Cardiac muscle cell (in vitro differentiated cells and primary cell): ENCODE measurements around the gene CDKL1. TPM values are rescaled to one million over a fixed set of nuclear protein-coding genes. Genes with fewer than 3 reads are reported as not detected.

Source experiments
- DNase-seq, 2 donors: peaks; one replicate each; pipeline versions ENCODE4 v3.0.0 to v3.0.0-alpha.2; 2010 to 2017; ENCODE audit warnings: low read depth in 1 of 2, low spot score in 1 of 2
- H3K27ac ChIP-seq: fragments of 200-600 bp; sonication (generic); 2 replicates; pipeline ENCODE4 v1.5.1; 2016
- H3K27me3 ChIP-seq: fragments of 200-600 bp; sonication (generic); 2 replicates; pipeline ENCODE4 v1.6.0; 2016; ENCODE audit warnings: control low read depth
- H3K36me3 ChIP-seq: fragments of 200-600 bp; sonication (generic); 2 replicates; pipeline ENCODE4 v1.5.1; 2016; ENCODE audit warnings: control low read depth
- H3K4me1 ChIP-seq: fragments of 200-600 bp; sonication (generic); 2 replicates; pipeline ENCODE4 v1.8.1; 2017; ENCODE audit warnings: low read depth, mild to moderate bottlenecking, mixed run types
- H3K4me3 ChIP-seq: fragments of 200-600 bp; sonication (generic); 2 replicates; pipeline ENCODE4 v1.5.1; 2016; ENCODE audit warnings: mild to moderate bottlenecking
- H3K9me3 ChIP-seq: fragments of 200-600 bp; sonication (generic); 2 replicates; pipeline ENCODE4 v1.5.1; 2017; ENCODE audit warnings: low read depth, mild to moderate bottlenecking, control low read depth
- polyA plus RNA-seq: library from polyadenylated mRNA; unstranded; fragments of >200 nt; fragmentation: Nextera tagmentation; extraction: Ambion mirVana; gene quantifications from 2 replicates; pipeline ENCODE4 v1.2.1, GENCODE V29; 2016
- total RNA-seq: library from RNA; depleted of rRNA; stranded (reverse); fragments of >200 nt; gene quantifications from 2 replicates; pipeline ENCODE4 v1.2.3, GENCODE V29; 2016
- TF ChIP-seq, protein P1 (sequence below): IDR thresholded peaks from 2 replicates; pipeline ENCODE4 v1.5.1; 2012; ENCODE audit warnings: low read depth, mild to moderate bottlenecking, low read length

CDKL1 gene
- total and polyA plus RNA-seq, 2 experiments from 2014 or later, result 0.17 to 1.0 TPM

DNA sequence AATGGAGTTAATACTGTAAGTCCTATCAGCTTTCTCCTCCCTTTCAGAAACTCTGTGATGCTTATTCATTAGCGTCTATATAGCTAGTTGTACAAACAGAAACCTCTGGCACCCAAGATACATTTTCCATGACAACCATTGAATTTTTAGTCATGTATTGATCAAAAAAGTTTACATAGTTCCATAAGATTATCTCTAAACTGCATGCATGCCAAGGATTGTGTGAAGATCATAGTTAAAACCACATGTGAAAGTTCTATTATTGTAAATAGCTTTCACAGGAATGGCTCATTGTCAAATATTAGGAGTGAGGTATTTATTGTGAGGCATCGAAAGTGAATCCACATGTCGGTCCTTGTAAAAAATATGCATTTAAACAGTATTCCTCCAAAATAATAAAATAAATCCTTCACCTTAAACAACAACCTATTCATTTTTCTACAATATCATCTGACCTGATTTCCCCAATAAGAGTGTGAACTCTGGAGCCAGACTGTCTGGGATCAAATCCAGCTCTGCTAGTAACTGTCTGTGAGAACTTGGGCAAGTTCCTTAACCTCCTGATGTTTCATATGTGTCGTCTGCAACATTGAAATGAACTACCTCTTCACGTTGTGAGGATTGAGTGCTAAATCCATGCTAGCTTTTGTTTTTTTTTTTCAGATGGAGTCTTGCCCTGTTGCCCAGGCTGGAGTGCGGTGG, 10.6 kb upstream of the CDKL1 start:
- DNase-seq, result peak in 1 of 2 donors; percentile 54
- H3K27ac ChIP-seq, result no peak overlapping the region

DNA sequence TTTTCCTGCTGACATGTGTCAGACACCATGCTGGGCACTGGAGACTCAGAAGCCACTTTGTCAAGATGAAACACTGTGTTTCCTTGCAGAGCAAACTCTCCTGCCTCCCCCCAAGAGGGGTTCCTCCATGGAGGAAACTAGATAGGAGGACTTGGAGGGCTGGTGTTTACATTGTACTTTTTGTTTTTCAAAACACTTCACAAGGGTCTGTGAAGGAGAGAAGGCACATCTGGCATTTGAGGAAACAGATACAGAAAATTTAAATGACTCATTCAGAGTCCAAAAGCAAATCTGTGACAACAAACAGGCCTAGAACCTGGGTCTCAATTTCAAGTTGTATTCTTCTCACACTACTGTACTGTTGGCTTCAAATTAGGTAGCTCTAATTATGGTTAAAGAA, 6.7 kb upstream of the CDKL1 start:
- Histone ChIP-seq H3K9me3 (no peaks in the 10 kb centered on the region), H3K4me3 (no peak overlapping the region), H3K27ac (no peak overlapping the region), H3K36me3 (no peaks in the 10 kb centered on the region), H3K4me1 (no peaks in the 10 kb centered on the region), H3K27me3 (no peaks in the 10 kb centered on the region)
- DNase-seq, result peak in 1 of 2 donors; percentile 48
- TF ChIP-seq, protein P1, sequence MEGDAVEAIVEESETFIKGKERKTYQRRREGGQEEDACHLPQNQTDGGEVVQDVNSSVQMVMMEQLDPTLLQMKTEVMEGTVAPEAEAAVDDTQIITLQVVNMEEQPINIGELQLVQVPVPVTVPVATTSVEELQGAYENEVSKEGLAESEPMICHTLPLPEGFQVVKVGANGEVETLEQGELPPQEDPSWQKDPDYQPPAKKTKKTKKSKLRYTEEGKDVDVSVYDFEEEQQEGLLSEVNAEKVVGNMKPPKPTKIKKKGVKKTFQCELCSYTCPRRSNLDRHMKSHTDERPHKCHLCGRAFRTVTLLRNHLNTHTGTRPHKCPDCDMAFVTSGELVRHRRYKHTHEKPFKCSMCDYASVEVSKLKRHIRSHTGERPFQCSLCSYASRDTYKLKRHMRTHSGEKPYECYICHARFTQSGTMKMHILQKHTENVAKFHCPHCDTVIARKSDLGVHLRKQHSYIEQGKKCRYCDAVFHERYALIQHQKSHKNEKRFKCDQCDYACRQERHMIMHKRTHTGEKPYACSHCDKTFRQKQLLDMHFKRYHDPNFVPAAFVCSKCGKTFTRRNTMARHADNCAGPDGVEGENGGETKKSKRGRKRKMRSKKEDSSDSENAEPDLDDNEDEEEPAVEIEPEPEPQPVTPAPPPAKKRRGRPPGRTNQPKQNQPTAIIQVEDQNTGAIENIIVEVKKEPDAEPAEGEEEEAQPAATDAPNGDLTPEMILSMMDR, result no peak

More for the DNA sequence above, 10.6 kb upstream of the CDKL1 start:
- Histone ChIP-seq H3K27me3 (no peaks in the 10 kb centered on the region), H3K36me3 (no peaks in the 10 kb centered on the region), H3K4me1 (no peaks in the 10 kb centered on the region), H3K4me3 (no peak overlapping the region), H3K9me3 (no peaks in the 10 kb centered on the region)
- TF ChIP-seq, protein P1, result no peak

DNA sequence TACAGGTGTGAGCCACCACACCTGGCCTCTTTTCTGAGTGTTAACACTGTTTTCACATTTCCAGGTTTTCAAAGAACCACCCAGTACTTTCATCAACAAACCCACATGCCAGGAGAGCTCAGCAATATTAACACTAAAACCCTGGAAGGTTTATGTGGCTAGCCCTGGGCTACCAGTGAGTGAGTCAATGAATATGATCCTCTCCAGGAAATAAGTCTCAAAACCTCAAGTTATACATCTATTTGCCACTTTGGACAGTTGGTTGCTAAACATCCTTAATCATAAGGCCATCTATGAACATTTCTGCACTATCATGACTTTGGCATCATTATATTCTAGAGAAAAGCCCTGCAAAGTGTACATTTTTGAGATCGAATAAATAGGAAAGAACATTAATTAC, 6.3 kb upstream of the CDKL1 start:
- H3K27me3 ChIP-seq, result no peaks in the 10 kb centered on the region
- no peak overlapping the region for H3K27ac ChIP-seq
- no peaks in the 10 kb centered on the region for H3K9me3 ChIP-seq
- no peak overlapping the region for H3K4me3 ChIP-seq
- H3K4me1 ChIP-seq, result no peaks in the 10 kb centered on the region
- no peak for DNase-seq
- no peaks in the 10 kb centered on the region for H3K36me3 ChIP-seq
- TF ChIP-seq, protein P1, result no peak

DNA sequence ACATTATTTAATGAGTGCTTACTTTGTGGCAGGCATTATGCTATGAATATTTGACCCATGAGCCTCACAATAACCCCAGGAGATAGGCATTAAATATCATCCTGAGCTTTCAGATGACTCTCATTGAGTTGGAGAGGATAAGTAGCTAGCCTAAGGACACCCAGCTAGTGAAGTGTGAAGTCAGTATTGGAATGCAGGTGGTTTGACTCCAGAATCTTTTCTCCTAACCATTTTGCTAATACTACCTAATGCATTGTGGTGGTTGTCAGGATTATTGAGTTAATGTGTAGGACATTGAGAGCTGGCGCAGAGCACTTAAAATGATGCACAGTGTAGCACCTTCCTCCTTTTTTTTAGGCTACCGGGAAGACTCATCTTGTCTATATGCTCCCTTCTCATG, 3.8 kb upstream of the CDKL1 start:
- Histone ChIP-seq H3K4me1 (peaks cover 4% of the 10 kb centered on the region), H3K36me3 (no peaks in the 10 kb centered on the region), H3K27ac (no peak overlapping the region), H3K27me3 (no peaks in the 10 kb centered on the region), H3K4me3 (no peak overlapping the region), H3K9me3 (no peaks in the 10 kb centered on the region)
- no peak for DNase-seq
- TF ChIP-seq, protein P1, result no peak

DNA sequence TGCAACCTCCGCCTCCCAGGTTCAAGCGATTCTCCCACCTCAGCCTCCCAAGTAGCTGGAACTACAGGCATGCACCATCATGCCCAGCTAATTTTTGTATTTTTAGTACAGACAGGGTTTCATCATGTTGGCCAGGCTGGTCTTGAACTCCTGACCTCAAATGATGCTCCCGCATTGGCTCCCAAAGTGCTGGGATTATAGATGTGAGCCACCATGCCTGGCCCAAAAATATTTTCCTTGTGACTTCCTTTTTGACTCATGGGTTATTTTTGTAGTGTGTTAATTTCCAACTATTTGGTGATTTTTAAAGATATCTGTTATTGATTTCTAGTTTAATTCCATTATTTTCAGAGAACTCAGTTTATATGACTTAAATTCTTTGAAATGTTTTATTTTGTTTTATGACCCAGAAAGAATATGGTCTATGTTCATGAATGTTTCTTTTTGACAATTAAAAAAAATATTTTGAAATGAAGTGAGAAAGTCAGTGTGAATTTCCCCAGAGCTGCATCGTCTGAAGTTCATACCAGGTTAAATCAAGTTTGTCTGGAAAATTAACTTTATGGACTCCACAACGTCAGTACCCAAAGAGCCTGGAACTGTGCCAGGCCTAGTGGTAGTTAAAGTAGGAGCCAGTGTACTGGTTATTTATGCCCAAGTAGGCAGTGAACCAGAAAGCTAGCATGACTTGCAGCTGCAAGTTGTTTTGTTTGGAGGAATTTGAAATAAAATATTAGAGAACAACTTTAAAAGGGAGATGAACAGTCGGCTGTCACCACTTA, 2.8 kb upstream of the CDKL1 start:
- TF ChIP-seq, protein P1, result no peak
- H3K36me3 ChIP-seq, result no peaks in the 10 kb centered on the region
- peak in 1 of 2 donors; percentile 26 for DNase-seq
- H3K27ac ChIP-seq, result no peak overlapping the region
- peaks cover 10% of the 10 kb centered on the region for H3K27me3 ChIP-seq
- H3K9me3 ChIP-seq, result no peaks in the 10 kb centered on the region
- H3K4me1 ChIP-seq, result peaks cover 4% of the 10 kb centered on the region
- no peak overlapping the region for H3K4me3 ChIP-seq
